Measurements from ENCODE around the gene TSHZ1.
"Not testable (repeated sequence)": the region's sequence is repeated elsewhere in the genome, so short reads cannot be mapped to it uniquely, and the experiment has no call there.

The TSHZ1 gene

GRCh38 chr18:75170916-75171315 lies 39.7 kb upstream of the TSHZ1 start:
- no peaks in the 10 kb centered on the region for H3K36me3 Mint-ChIP-seq (ENCODE audit: low read depth)
- DNase-seq = no peak
- H3K27me3 Mint-ChIP-seq = peaks cover 3% of the 10 kb centered on the region
- peaks cover 5% of the 10 kb centered on the region for H3K4me1 Mint-ChIP-seq (ENCODE audit: low read depth)
- H3K27ac Mint-ChIP-seq = no peak overlapping the region
- no peak overlapping the region for H3K4me3 Mint-ChIP-seq
- H3K9me3 Mint-ChIP-seq = no peaks in the 10 kb centered on the region

GRCh38 chr18:75172299-75173124 lies 38.1 kb upstream of the TSHZ1 start:
- H3K27ac Mint-ChIP-seq = no peak overlapping the region
- H3K9me3 Mint-ChIP-seq = no peaks in the 10 kb centered on the region
- no peak for DNase-seq

GRCh38 chr18:75173125-75173432 lies 37.5 kb upstream of the TSHZ1 start:
- Mint-ChIP-seq H3K4me1 (ENCODE audit: low read depth) (peaks cover 7% of the 10 kb centered on the region), H3K9me3 (no peaks in the 10 kb centered on the region), H3K36me3 (ENCODE audit: low read depth) (no peaks in the 10 kb centered on the region), H3K27me3 (peaks cover 3% of the 10 kb centered on the region), H3K27ac (no peak overlapping the region), H3K4me3 (no peak overlapping the region)
- no peak for DNase-seq

More at GRCh38 chr18:75172299-75173124, 38.1 kb upstream of the TSHZ1 start:
- Mint-ChIP-seq H3K27me3 (peaks cover 3% of the 10 kb centered on the region), H3K36me3 (ENCODE audit: low read depth) (no peaks in the 10 kb centered on the region), H3K4me1 (ENCODE audit: low read depth) (peaks cover 7% of the 10 kb centered on the region), H3K4me3 (no peak overlapping the region)

GRCh38 chr18:75173738-75174137 lies 36.9 kb upstream of the TSHZ1 start:
- no peak overlapping the region for H3K4me3 Mint-ChIP-seq
- DNase-seq = no peak
- peaks cover 7% of the 10 kb centered on the region for H3K4me1 Mint-ChIP-seq (ENCODE audit: low read depth)
- H3K36me3 Mint-ChIP-seq (ENCODE audit: low read depth) = no peaks in the 10 kb centered on the region
- H3K27ac Mint-ChIP-seq = no peak overlapping the region
- no peaks in the 10 kb centered on the region for H3K9me3 Mint-ChIP-seq
- no peaks in the 10 kb centered on the region for H3K27me3 Mint-ChIP-seq

DNA sequence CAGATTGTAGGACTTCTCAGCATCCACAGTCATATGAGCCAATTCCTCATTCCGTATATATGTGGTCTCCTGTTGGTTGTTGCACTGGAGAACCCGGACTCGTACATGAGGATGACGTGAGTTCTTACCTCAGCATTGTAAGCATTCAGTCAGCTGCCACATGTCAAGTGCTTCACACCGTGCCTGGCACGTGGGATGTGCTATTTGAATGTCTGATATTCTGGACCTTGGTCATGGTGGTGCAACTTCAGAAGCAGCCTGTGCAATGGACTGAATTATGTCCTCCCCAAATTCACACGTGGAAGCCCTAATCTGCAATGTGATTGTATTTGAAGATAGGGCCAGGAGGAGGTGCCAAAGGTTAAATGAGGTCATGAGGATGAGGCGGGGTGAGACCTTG lies 33.7 kb upstream of the TSHZ1 start:
- H3K27ac Mint-ChIP-seq = no peak overlapping the region
- H3K4me3 Mint-ChIP-seq = no peak overlapping the region
- no peak for DNase-seq
- peaks cover 7% of the 10 kb centered on the region for H3K4me1 Mint-ChIP-seq (ENCODE audit: low read depth)
- no peaks in the 10 kb centered on the region for H3K36me3 Mint-ChIP-seq (ENCODE audit: low read depth)
- no peaks in the 10 kb centered on the region for H3K9me3 Mint-ChIP-seq
- no peaks in the 10 kb centered on the region for H3K27me3 Mint-ChIP-seq

GRCh38 chr18:75178376-75178775 lies 32.2 kb upstream of the TSHZ1 start:
- DNase-seq = no peak
- Mint-ChIP-seq H3K27me3 (no peaks in the 10 kb centered on the region), H3K9me3 (no peaks in the 10 kb centered on the region), H3K4me3 (no peak overlapping the region), H3K4me1 (ENCODE audit: low read depth) (peaks cover 4% of the 10 kb centered on the region), H3K27ac (no peak overlapping the region), H3K36me3 (ENCODE audit: low read depth) (no peaks in the 10 kb centered on the region)

DNA sequence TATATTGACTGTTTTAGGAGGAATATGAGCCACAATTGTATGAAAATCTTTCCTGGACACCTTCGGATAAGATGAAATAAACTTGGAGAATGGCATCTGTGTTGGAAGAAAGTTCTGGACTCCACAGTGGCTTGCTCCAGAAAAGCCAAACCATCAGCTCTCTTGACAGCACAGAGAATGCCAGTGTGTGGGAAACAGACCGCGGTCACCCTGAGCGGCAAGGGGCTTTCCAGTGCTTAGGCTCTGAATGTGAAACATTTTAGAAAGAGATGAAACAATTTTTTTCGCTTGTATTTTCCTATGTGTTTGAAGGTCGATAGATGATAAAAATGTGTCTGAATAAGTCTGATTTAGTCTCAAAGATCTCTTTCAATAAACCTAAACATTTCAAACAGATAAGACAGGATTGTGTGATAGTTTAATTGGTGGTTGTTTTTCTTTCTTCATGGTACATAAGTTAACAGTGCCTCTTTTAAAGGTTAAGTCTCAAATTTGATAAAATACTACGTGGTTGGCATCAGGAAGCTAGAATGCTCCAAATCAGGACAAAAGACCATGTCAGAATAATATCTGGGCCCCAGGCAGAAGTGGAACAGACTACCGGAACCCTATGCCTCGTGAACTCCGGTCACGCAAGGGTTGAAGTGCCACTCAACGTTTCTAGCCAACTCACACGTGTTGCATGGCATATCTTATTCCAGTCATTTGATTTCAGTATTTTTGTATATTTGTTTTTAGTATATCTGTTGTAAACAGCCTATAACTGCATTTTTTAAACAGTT lies 30.6 kb upstream of the TSHZ1 start:
- Mint-ChIP-seq H3K27ac (no peak overlapping the region), H3K4me1 (ENCODE audit: low read depth) (peaks cover 2% of the 10 kb centered on the region), H3K36me3 (ENCODE audit: low read depth) (no peaks in the 10 kb centered on the region), H3K9me3 (no peaks in the 10 kb centered on the region), H3K27me3 (no peaks in the 10 kb centered on the region), H3K4me3 (no peak overlapping the region)
- DNase-seq = no peak

GRCh38 chr18:75183524-75183923 lies 27.1 kb upstream of the TSHZ1 start:
- no peak for DNase-seq
- Mint-ChIP-seq H3K36me3 (ENCODE audit: low read depth) (no peaks in the 10 kb centered on the region), H3K9me3 (no peaks in the 10 kb centered on the region), H3K4me3 (no peak overlapping the region), H3K4me1 (ENCODE audit: low read depth) (no peaks in the 10 kb centered on the region), H3K27me3 (no peaks in the 10 kb centered on the region), H3K27ac (no peak overlapping the region)

GRCh38 chr18:75183973-75184493 lies 26.6 kb upstream of the TSHZ1 start:
- no peak for DNase-seq
- Mint-ChIP-seq H3K27ac (no peak overlapping the region), H3K4me3 (no peak overlapping the region), H3K9me3 (no peaks in the 10 kb centered on the region), H3K4me1 (ENCODE audit: low read depth) (no peaks in the 10 kb centered on the region), H3K27me3 (no peaks in the 10 kb centered on the region), H3K36me3 (ENCODE audit: low read depth) (no peaks in the 10 kb centered on the region)

GRCh38 chr18:75185460-75185859 lies 25.1 kb upstream of the TSHZ1 start:
- Mint-ChIP-seq H3K9me3 (no peaks in the 10 kb centered on the region), H3K27ac (no peak overlapping the region), H3K27me3 (no peaks in the 10 kb centered on the region), H3K36me3 (ENCODE audit: low read depth) (no peaks in the 10 kb centered on the region), H3K4me1 (ENCODE audit: low read depth) (no peaks in the 10 kb centered on the region), H3K4me3 (no peak overlapping the region)
- DNase-seq = no peak

DNA sequence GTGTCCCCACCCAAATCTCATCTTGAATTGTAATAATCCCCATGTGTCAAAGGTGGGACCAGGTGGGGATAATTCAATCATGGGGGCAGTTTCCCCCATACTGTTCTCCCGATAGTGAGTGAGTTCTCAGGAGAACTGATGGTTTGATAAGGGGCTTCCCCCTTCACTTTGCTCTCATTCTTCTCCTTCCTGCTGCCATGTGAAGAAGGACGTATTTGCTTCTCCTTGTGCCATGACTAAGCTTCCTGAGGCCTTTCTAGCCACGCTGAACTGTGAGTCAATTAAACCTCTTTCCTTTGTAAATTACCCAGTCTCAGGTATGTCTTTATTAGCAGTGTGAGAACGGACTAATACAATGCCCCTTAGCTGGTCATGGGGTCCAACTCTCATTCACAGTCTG lies 22.9 kb upstream of the TSHZ1 start:
- DNase-seq; H3K27ac Mint-ChIP-seq; H3K27me3 Mint-ChIP-seq; H3K4me1 Mint-ChIP-seq (ENCODE audit: low read depth); H3K9me3 Mint-ChIP-seq; H3K4me3 Mint-ChIP-seq; H3K36me3 Mint-ChIP-seq (ENCODE audit: low read depth): not testable (repeated sequence)

DNA sequence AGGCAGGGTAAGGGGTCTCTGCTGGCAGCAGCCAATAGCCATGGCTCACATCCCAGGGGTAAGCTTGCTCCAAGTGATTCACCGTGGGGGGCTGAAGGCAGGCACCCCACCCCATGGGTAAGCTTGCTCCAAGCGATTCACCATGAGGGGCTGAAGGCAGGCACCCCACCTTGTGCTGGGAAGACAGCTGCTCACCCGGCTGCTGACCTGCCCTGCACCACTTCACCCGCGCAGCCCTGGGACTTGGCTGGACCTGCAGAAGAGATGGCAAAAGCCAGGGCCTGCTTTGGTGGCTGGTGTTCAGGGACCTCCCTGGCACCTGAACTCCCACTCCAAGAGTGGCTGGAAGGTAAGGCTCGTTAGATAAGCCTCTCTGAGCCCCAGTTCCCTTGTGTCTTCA lies 20.9 kb upstream of the TSHZ1 start:
- DNase-seq = no peak
- Mint-ChIP-seq H3K36me3 (ENCODE audit: low read depth) (no peaks in the 10 kb centered on the region), H3K27ac (no peak overlapping the region), H3K4me1 (ENCODE audit: low read depth) (no peaks in the 10 kb centered on the region), H3K9me3 (no peaks in the 10 kb centered on the region), H3K4me3 (no peak overlapping the region), H3K27me3 (no peaks in the 10 kb centered on the region)

DNA sequence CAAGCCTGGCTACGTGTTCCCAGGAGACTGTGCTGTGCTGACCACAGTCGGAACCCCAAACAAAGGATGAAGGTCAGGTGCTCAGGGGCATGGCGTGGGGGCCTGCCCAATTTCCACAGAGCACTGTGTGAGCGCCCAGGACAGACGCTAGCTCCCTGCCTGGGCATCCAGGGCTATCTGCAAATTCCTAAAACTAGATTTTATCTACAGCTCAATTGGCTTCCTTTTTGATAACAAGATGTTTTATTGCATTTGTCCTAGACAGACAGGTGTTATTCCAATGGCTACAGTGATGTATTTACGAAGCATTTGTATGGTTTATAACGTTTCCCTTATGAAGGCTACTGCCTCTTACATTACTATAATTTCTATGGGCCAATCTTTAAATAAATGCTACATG lies 17.7 kb upstream of the TSHZ1 start:
- H3K36me3 Mint-ChIP-seq (ENCODE audit: low read depth) = peaks cover 2% of the 10 kb centered on the region
- no peak for DNase-seq
- H3K27me3 Mint-ChIP-seq = no peaks in the 10 kb centered on the region
- H3K27ac Mint-ChIP-seq = no peak overlapping the region
- no peaks in the 10 kb centered on the region for H3K9me3 Mint-ChIP-seq
- no peak overlapping the region for H3K4me3 Mint-ChIP-seq
- H3K4me1 Mint-ChIP-seq (ENCODE audit: low read depth) = peaks cover 6% of the 10 kb centered on the region

DNA sequence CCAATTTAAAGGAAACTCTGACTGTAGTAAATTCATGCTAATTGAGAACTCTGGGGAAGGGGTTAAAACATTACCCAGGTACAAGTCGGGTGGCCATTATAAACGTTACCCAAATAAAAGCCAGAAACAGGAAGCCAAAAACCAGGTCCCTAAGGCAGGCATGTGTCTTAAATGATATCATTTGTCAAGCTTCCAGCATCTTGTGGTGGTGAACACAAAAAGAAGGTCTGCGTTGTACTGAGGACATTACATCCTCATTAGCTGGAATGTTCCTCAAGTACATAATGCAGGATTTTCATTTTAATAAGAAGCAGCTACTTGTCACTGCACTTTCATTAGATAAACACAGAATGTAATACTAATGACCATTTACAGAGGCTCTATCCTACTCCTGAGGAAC lies 12.6 kb upstream of the TSHZ1 start:
- Mint-ChIP-seq H3K27ac (no peak overlapping the region), H3K36me3 (ENCODE audit: low read depth) (peaks cover 35% of the 10 kb centered on the region)

GRCh38 chr18:75199327-75199726 lies 11.3 kb upstream of the TSHZ1 start:
- Mint-ChIP-seq H3K9me3 (no peaks in the 10 kb centered on the region), H3K27ac (no peak overlapping the region), H3K36me3 (ENCODE audit: low read depth) (peaks cover 35% of the 10 kb centered on the region), H3K27me3 (no peaks in the 10 kb centered on the region), H3K4me3 (no peak overlapping the region), H3K4me1 (ENCODE audit: low read depth) (peaks cover 37% of the 10 kb centered on the region)
- no peak for DNase-seq

More for the DNA sequence above, 12.6 kb upstream of the TSHZ1 start:
- H3K27me3 Mint-ChIP-seq = no peaks in the 10 kb centered on the region
- DNase-seq = no peak
- no peak overlapping the region for H3K4me3 Mint-ChIP-seq
- H3K4me1 Mint-ChIP-seq (ENCODE audit: low read depth) = peaks cover 37% of the 10 kb centered on the region
- H3K9me3 Mint-ChIP-seq = no peaks in the 10 kb centered on the region

All from activated T-cell treated with anti-CD3 and anti-CD28 coated beads, Interleukin-2, amount 50 U/mL, for 24 hours (primary cell).